HG02852 (cell line): ENCODE data around the gene R3HDM2.
"Not testable (repeated sequence)": the region's sequence is repeated elsewhere in the genome, so short reads cannot be mapped to it uniquely, and the experiment has no call there.

Experiments
- ATAC-seq: cut with Tn5 transposase; IDR thresholded peaks from one replicate; pipeline ENCODE4 v1.9.1; 2021; ENCODE audit warnings: mild to moderate bottlenecking, moderate library complexity; ENCODE audit not compliant: unreplicated experiment

Gene R3HDM2

GRCh38 chr12:57454213-57454565, 23.3 kb upstream of the R3HDM2 start:
- no peak for ATAC-seq

GRCh38 chr12:57452937-57453509, 22.2 kb upstream of the R3HDM2 start:
- ATAC-seq: peak; percentile 58

DNA sequence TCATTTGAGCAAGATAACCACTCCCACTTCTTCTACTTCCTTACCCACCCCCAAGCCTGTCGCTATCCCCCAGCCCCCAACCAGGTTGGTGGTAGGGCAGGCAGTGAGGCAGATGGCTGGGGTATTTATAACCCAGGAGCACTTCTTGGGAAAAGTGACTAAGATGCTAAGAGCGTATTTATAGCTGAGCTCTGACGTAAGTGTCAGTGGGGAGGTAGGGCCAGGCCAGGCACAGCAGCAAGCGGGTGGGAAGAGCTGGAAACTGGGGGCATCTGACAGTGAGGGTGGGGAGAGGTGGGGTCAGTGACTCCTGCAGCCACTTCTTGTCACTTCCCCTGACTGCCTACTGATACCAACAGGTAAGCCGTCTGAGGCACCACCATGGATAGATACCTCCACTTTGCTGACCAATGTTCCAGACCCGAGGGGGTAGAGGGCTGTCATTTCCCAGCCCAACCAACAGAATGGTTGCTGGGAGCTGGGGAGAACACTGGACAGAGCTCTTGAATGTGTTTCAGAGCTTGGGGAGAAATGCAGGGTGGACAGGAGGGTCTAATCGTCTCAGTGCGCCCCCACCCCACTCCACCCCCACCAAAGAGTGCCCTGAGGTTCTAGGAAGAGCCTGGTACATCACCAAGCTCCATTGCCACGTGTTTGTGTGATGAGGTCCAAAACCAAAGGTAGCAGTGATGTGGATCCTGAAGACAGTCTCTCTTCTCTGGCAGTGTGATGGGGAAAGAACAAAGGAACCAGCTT, 21.5 kb upstream of the R3HDM2 start:
- no peak for ATAC-seq

- ATAC-seq: no peak
Measured at GRCh38 chr12:57451233-57451778, 20.5 kb upstream of the R3HDM2 start.

DNA sequence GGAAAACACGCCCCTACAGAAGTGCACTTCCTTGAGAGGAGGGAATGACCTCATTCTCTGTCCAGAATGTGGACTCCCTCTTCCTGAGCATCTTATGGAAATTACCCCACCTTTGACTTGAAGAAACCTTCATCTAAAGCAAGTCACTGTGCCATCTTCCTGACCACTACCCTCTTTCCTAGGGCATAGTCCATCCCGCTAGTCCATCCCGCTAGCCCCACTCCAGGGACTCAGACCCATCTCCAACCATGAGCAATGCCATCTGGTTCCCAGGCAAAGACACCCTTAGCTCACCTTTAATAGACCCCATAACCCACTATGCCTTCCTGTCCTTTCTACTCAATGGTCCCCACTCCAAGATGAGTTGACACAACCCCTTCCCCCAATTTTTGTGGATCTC, 19.2 kb upstream of the R3HDM2 start:
- ATAC-seq: no peak

GRCh38 chr12:57449375-57449774, 18.5 kb upstream of the R3HDM2 start:
- no peak for ATAC-seq

DNA sequence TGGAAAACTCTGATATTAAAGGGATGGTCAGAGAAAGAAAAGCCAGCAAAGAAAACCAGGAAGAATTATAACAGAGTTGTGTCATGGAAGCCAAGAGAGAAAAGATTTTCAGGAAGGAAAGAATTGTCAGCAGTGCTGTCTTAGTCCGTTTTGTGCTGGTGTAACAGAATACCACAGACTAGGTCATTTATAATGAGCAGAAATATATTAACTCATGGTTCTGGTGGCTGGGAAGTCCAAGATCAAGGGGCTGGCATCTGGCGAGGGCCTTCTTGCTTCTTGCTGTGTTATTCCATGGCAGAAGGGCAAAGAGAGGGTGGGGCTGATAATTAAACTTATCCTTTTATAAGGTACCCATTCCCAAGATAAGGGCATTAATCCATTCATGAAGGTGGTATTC, 17.8 kb upstream of the R3HDM2 start:
- ATAC-seq: no peak

GRCh38 chr12:57446292-57446960, 15.6 kb upstream of the R3HDM2 start:
- no peak for ATAC-seq

GRCh38 chr12:57444744-57445143, 13.9 kb upstream of the R3HDM2 start:
- ATAC-seq: no peak

GRCh38 chr12:57444337-57444736, 13.5 kb upstream of the R3HDM2 start:
- not testable (repeated sequence) for ATAC-seq

DNA sequence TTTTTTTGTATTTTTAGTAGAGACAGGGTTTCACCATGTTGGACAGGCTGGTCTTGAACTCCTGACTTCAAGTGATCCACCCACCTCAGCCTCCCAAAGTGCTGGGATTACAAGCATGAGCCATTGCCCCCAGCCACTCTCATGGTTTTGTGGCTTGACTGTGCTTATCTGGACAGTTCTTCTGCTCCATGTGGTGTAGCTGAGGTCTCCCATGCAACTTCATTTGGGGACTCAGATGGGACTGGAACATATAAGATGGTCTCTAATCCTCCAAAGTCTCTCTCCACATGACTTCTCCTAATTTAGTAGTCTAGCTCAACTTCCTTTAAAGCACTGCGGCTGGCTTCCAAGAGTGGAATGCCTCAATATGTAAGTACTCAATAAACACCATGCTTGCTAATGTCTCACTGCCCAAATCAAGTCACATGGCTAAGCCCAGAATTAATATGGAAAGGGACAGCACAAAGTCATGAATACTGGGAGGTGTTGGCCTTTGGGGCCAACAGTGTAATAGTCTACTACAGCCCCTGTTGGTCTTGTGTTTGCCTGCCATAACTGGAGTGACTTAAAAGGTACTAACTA, 11.1 kb upstream of the R3HDM2 start:
- ATAC-seq: no peak

GRCh38 chr12:57441393-57441792, 10.6 kb upstream of the R3HDM2 start:
- ATAC-seq: not testable (repeated sequence)

GRCh38 chr12:57439762-57440266, 9.0 kb upstream of the R3HDM2 start:
- ATAC-seq: no peak

GRCh38 chr12:57438400-57438799, 7.6 kb upstream of the R3HDM2 start:
- no peak for ATAC-seq

DNA sequence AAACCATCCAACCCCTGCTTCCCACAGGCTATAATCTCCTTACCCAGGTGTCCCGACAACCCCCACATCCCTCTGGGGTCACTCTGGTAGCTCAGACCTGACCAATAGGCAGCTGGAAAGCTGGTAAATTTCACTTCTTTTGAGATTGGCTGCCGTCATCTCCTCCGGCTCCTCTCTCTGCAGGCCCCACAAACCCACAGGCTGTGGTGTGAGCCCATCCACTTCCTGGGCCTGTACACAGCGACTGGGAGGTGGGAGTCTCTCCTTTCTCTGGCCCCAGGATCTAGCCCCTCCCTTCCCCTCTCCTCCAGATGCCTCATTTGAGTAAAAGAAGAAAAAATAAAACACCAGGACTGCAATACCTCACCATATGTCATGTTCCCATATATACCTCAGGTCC, 4.5 kb upstream of the R3HDM2 start:
- ATAC-seq: no peak

DNA sequence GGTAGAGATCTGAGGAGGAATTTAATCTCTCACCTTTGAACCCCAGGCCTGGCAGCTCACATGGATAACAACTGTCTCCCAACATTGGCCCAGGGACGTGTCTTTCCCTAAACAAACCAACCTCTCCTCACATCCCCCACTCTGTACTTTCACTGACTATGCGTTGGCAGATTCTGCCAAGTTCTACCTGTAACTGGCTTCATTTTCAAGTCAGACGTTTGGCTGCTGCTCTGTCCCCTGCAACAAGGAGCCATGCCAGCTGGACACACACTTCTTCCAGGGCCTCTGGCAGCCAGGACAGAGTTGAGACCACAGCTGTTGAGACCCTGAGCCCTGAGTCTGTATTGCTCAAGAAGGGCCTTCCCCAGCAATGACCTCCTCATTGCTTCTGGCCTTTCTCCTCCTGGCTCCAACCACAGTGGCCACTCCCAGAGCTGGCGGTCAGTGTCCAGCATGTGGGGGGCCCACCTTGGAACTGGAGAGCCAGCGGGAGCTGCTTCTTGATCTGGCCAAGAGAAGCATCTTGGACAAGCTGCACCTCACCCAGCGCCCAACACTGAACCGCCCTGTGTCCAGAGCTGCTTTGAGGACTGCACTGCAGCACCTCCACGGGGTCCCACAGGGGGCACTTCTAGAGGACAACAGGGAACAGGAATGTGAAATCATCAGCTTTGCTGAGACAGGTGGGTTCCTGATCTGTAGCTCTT, 3.8 kb upstream of the R3HDM2 start, which contains the start of gene INHBC:
Gene INHBC, plus strand, starts transcription at position 268 of the 707 bp plus-strand sequence. Its CDS starts 103 bp downstream, at position 371.
- no peak for ATAC-seq

GRCh38 chr12:57433370-57433769, 2.5 kb upstream of the R3HDM2 start:
- no peak for ATAC-seq

GRCh38 chr12:57431654-57432188, 878 bp upstream of the R3HDM2 start:
- no peak for ATAC-seq

GRCh38 chr12:57430112-57430930, 522 bp downstream of the R3HDM2 start:
- ATAC-seq: peak; percentile 51
